Activated CD4-positive, alpha-beta T cell treated with anti-CD3 and anti-CD28 coated beads, Interleukin-10, Interleukin-2, amounts not matched to agents 100 ng/mL and 50 ng/mL, durations not matched to agents 16 hours and 8 hours (primary cell): Measurements from ENCODE around the gene FCER2.
"Not testable (repeated sequence)": the region's sequence is repeated elsewhere in the genome, so short reads cannot be mapped to it uniquely, and the experiment has no call there.

Experiments
- DNase-seq: peaks from one replicate; pipeline ENCODE4 v3.0.0-alpha.2; 2020

FCER2 gene

DNA sequence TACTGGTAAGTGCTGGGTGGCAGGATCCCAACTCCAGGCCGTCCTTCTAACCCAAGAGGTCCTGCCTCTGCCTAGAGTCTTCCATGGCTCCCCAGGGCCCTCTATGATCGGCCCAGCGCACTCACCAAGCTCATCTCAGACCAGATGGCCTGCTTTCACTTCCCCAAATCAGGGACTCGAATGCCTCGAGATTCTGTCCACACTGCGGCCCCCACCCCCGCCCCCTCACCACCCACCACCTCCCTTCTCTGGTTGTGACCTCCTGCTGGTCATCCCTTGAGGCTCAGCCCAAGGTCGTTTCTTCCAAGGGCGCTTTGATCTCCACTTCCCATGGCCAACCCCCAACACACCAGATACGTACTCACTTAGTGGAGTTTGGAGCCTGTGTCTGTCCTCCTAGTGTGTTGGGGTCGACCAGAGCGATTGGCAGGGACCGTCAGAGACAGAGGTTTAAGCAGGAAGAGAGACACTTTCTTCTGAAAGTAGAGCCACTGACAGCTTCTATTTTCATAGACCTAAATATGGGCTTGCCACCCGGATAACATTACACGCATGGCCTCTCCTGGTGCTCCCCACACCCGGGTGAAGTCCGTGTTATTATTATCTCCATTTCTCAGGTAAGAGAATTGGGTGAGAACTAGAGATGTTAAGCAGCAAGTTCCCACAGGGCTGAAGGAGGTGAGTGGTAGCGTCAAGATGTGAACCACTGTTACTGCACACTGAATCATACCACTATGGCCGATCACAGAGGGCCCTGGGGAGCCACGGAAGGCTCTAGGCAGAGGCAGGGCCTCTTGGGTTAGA is at the start of gene FCER2:
Gene FCER2, minus strand, starts transcription at position 478 of the 804 bp plus-strand sequence. CDS start 2,371 bp downstream, outside the sequence.
- no peak for DNase-seq

- peak; percentile 67 for DNase-seq
Measured at GRCh38 chr19:7751157-7751783, 49.3 kb upstream of the FCER2 start.

DNA sequence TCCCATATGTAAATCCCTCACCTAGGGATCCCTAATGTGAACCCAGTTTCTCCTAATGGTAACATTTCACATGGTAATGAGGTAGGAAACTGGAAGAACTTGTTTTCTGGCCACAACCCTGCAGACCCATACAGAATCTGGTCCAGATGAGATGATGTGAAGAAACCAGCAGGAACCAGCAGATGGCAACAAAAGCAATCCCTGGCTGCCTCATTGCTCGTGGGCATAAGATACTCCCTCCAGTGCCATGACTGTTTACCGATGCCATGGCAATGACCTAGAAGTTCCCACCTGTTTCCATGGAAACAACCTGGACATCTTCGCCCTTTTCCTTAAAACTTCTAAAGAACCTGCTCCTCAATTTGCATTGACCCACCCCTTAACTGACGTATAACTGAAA is 46.8 kb upstream of the FCER2 start:
- DNase-seq: no peak

- DNase-seq: no peak
Measured at GRCh38 chr19:7748171-7748570, 46.2 kb upstream of the FCER2 start.

DNA sequence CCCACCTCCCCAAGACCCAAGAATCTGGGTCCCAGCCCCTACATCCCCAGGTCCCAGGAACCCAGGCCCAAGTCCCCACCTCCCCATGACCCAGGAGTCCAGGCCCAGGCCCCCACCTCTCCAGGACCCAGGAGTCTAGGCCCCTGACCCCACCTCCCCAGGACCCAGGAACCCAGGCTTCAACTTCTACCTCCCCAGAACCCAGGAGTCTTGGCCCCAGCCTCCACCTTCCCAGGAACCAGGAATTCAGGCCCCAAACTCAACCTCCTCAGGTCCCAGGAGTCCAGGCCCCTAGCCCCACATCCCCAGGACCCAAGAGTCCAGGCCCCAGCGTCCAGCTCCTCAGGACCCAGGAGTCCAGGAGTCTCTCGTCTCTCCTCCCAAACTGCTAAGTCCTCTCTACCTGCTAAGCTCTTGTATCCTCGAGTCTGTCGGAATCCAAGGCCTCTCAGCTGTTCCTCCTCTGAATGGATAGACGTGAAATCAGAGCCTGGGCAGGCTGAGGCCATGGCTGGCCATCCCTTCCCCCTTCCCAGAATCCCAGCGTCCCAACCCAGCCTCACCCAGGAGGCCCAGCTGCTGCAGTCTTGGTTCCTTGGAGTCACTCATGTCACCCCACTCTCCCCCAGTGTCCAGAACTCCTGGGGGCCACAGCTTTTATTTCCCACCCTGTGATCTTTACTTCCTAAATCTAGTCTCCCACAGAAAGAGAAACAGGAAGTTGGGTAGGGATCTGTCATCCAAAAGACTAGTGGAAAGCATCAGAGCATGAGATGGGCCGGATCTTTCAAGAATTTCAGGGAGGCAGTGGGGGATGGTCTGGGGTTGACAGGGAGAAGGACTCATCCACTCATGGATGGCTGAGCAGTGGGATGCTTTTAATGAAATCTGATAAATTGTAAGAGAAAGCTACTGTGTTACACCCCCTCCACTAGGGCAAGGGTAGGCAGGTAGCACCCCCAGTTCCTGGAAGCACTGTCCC is 45.3 kb upstream of the FCER2 start, which contains the start of gene CD209:
Gene CD209, minus strand, starts transcription at position 632 of the 982 bp plus-strand sequence. Its CDS starts 23 bp downstream, at position 609.
- DNase-seq: no peak

GRCh38 chr19:7746306-7746705 is 44.4 kb upstream of the FCER2 start:
- DNase-seq: not testable (repeated sequence)

- no peak for DNase-seq
Measured at GRCh38 chr19:7744871-7745650, 43.1 kb upstream of the FCER2 start.

DNA sequence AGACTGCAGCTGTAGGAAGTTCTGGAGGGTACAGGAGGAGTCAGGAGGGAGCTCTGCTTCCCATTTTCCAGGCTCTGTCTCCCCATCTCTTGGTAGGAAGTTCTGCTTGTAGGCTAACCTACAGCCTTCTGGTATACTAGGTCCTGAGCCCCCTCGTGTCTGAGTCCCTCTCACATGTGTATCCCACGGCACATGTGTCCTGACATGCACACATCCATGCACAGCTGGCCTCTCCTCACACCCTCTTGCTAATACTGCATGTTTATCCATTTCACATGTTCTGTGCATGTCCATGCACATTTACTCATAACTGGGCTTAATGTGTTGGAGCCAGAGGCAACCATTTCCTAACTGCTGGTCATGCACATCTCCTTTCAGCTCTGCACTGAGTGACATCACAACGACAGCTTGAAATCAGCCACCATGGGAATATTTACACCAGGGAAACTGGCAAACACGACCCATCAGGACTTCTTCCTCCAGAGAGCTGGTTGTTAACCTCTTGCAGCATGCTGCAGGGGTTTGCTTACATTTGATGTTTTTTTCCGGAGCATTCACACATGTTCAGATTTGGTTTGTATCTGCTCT is 42.4 kb upstream of the FCER2 start:
- DNase-seq: no peak

GRCh38 chr19:7743425-7743841 is 41.5 kb upstream of the FCER2 start:
- DNase-seq: no peak

GRCh38 chr19:7742991-7743390 is 41.1 kb upstream of the FCER2 start:
- DNase-seq: no peak

DNA sequence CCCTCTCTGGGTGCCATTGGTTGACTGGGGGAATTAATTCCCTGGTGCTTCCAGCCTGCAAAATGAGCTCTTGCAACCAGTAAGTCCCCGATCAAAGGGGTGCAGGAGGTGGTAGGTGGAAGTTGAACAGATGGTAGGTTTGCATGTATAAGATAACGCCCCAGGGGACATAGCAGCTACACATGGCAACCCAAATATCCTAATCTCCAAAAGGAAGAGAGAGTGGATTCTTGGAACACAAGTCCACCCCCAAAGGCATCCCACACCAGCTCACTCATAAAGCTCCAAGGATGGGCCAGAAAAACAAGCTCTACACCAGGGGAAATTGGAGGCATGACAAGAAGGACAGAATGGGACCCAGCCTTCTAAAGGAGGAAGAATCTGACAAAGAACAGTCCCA is 40.6 kb upstream of the FCER2 start:
- DNase-seq: no peak

DNA sequence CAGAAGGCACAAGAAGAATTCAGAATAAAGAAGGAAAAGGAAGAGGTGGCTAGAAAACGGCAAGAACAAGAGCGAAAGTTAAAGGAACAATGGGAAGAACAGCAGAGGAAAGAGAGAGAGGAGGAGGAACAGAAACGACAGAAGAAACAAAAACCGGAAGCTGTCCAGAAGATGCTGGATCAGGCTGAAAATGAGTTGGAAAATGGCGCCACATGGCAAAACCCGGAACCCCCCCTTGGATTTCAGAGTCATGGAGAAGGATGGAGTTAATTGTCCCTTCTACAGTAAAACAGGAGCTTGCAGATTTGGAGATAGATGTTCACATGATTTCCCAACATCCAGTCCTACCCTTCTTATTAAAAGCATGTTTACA is 38.7 kb upstream of the FCER2 start:
- no peak for DNase-seq

DNA sequence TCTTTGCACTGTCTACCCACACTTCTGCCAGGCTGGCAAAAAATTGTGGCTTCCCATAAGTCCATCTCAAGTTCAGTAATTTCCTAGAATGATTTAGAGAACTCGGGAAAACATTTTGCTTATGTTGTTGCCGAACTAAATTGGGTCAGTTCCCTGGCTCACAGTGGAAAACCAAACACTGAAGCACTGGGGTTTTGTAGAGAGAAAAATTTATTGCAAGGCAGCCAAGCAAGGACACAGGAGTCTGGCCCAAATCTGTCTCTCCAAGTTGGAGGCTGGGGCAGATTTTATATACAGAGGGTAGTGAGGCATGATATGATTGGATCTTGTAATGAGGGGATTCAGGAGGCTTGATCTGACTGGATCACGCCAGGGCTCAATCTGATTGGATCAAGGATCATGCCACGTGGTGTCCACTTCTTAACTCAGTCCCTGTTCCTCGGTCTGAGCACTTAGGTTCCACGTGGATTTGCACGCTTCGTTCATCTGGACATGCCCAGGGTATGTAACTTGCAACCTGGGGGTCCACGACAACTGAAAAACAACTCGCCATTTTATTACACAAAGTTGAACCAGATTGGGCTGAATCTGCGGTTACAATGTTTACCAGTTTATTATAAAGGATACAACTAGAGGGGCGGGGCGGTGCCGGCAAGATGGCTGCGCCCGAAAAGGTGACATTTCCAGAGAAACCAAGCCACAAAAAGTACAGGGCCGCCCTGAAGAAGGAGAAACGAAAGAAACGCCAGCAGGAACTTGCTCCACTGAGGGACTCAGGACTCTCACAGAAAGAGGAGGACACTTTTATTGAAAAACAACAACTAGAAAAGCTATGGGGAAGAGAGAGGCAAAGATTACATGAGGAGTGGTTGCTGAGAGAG is 38.1 kb upstream of the FCER2 start:
- no peak for DNase-seq

GRCh38 chr19:7739211-7739755 is 37.4 kb upstream of the FCER2 start:
- no peak for DNase-seq

GRCh38 chr19:7738023-7738422 is 36.1 kb upstream of the FCER2 start:
- peak; percentile 27 for DNase-seq

DNA sequence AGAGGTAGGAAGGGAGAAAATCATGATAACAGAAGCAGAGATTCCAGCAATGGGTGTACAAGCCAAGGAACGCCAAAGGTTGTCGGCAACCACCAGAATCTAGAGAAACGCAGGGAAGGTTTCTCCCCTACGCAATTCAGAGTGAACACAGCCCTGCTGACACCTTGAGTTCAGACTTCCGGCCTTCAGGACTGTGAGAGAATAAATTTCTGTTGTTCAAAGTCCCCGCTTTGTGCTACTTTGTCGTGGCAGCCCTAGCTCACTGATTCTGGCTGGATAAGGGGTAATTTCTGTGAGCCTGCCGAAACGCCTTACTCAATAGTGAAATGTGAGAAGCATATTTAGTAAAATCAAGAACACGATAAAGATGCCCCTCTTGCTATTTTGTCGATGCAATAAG is 35.3 kb upstream of the FCER2 start:
- DNase-seq: no peak

GRCh38 chr19:7736148-7736547 is 34.2 kb upstream of the FCER2 start:
- no peak for DNase-seq

DNA sequence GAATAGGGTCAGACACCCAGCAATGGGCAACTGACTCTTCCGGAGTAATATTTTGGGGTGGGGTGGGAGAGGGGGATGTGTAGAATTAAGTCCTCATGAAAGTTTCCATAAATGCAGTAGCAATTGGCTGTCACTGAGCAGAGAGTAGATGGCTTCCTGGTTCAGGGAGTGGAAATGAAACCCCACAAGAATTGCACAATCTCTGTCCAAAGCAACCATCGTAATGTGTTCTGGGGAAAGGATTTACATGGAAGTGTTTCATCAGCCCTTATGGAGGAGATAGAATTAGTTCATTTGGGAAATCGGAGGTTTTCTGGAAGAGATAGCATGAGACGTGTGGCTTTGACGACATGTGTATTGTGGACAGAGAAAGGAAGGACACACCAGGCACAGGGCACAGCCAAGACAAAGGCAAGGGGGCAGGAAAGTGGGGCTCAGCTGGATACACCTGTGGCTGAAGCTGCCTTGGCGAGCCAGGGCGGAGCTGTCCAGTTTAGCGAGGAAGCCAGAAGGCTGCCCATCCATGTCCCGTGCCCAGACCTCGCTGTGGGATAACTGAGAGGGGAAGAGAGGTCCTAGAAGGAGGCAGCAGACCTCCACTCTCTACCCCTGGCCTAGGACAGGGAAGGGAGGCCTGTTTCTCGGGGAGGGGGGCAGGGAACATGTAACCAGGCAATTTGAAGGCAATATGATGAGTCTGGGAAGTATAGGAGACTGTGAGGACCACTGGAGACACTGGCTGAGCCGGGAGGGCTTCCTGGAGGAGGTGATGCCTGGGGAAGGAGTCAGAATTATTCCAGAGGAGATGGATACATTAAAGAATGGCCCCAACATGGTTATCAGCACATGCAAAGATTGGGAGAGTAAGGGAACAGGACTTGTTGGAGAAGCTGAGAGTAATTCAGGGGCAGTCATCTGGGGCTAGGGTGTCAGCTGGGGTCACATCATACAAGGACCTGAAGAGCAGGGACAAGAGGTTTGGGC is 32.6 kb upstream of the FCER2 start:
- DNase-seq: no peak

DNA sequence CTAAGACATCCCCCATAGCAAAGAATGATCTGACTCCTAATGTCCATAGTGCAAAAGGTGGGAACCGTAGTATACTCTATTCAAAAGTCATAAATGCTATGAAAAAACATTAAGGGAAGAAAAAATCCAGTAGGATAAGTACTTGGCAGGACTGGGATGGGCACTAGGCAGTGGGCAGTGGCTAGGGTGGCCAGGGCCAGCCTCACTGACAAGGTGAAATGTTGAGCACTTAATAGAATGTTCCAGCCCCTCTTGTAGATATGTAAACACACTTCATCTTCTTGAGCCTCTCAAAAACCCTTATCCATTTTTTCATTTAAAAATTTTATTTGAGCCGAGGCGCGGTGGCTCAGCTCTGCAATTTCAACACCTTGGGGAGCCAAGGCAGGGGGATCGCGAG is 31.4 kb upstream of the FCER2 start:
- DNase-seq: no peak
